D341Med (cell line): ENCODE measurements around the gene LIPC.

Source experiments
- DNase-seq: peaks from one replicate; pipeline ENCODE4 v3.0.0; 2012; ENCODE audit warnings: low spot score

The LIPC gene

DNA sequence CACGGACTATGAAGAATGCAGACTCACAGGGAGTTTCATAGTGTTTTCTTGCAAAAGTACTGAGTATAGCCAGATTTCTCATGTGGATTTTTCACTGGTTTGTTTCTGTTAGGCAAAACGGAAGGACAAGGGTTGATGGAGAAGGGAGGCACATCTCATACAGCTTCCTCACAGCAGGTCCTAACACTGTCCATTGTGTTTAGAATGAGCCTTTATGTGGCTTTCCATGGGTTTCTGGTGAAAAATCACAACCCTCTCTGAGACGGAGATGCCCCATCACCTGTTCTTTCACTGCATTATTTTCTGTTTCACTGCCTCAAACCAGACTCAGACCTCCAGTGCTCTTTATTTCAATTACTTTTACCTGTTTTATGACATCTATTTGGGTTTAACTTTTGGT is 25.0 kb upstream of the LIPC start:
- DNase-seq = no peak

DNA sequence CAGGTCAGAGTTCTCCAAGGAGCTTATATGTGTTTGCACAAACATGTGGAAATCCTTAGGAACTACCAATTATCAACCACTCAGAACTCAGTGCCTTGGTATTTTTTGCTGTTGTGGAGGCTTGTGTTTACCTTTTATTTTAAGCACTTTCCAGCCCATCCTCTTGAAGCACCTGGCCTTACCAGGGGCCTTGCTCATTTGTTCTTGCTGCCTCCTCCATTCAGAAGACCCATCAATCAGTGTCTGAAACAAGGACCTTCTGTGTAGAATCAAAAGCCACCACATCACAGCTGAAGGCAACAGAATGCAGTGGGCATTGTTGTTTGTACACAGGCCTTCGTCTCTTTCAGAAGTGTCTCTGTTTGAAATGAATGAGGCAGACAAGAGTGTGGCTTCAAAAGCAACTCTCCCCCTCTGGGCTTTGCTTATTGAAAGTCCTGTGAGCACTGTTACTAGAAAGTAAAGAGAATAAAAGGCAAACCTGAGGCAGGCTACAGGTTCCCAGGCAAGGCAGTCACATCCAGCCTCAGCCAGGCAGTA is 24.5 kb upstream of the LIPC start:
- DNase-seq = no peak

DNA sequence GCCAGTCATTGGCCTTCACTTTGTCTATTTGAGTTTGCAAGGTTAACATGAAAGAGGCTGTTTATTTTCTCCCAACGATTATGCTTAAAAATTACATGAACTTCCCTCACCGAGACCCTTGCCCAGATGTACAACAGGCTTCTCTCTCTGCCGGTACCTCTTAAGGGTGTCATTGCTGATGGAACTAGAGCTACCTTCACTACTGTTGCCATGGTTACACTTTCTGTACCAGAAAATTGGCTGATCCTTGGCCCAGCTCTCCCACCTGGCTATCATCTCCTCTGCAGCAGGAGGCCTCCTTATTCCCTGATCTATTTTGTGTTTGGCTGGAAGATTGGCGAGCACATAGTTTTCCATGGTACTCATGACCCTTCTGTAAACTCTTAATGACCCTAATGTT is 24.0 kb upstream of the LIPC start:
- DNase-seq = no peak

DNA sequence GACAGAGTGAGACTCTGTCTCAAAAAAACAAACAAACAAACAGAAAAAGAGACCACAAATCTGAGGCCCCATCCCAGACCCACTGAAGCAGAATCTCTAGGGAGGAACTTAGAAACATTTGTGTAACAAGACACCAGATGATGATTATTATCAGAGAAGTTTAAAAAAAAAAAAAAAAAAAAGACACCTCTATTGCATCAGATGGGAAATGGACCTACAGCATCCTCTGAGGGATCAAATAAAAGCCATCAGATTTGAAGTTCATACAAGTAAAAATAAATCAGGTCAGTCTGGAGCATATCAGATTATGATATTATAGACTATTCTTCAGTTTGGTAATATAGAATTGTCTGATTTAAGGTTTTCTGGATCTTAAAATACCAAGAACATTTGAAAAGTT is 21.9 kb upstream of the LIPC start:
- no peak for DNase-seq

DNA sequence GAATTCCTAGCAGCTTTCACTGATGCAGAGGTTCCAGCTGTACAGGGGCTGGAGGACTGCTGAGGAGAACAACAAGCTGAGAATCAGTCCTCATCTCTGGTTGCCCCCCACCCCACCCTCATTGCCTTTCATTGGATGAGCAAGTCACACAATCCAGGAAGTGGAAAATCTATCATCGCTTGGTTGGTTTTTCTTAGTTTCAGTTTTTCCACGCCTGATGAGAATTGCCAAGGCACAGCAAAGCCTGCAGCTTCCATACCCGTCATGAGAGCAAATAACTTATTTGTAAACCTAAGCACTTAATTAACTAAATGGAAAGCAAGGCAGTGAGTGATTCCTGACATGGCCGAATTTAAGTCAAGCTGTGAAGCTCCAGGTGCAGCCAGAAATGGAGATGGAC is 21.4 kb upstream of the LIPC start:
- no peak for DNase-seq

DNA sequence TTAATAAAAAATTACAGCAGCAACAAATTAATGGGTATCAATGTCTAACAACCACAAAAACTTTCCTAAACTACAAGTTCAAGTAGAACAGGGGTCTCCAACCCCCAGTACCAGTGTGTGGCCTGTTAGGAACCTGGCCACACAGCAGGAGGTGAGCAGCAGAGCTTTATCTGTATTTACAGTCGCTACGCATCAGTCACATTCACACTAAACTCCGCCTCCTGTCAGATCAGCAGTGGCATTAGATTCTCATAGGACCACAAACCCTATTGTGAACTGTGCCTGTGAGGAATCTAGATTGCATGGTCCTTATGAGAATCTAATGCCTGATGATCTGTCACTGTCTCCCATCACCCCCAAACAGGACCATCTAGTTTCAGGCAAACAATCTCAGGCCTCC is 18.5 kb upstream of the LIPC start:
- no peak for DNase-seq

DNA sequence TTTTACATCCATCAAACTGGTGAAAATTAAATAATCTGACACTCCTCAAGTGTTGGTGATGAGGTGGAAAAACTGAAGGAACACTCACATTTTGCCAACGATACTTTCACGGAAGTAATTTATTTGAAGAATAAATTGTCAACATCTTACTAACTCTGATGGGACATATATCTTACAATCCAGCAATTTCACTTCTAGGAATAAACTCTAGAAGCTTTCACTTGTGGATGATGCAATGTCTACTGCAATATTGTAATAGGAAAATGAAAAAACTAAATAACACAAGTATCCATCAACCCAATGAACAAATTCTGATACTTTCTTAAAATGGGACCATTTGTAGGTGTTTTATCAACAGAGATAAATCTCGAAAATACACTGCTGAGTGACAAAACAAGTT is 16.2 kb upstream of the LIPC start:
- DNase-seq = no peak

DNA sequence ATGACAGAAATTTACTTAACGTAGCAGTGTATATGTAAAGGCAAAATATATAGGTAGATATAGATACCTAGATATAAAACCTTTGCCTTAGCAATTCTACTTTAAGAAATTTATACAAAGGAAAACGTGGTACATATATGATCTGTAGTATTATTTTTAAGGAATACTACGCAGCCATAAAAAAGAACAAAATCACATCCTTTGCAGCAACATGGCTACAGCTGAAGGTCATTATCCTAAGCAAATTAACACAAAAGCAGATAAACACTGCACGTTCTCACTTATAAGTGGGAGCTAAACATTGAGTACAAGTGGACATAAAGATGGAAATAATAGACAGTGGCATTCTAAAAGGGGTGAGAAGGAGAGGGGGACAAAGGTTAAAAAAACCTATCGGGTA is 14.8 kb upstream of the LIPC start:
- no peak for DNase-seq

DNA sequence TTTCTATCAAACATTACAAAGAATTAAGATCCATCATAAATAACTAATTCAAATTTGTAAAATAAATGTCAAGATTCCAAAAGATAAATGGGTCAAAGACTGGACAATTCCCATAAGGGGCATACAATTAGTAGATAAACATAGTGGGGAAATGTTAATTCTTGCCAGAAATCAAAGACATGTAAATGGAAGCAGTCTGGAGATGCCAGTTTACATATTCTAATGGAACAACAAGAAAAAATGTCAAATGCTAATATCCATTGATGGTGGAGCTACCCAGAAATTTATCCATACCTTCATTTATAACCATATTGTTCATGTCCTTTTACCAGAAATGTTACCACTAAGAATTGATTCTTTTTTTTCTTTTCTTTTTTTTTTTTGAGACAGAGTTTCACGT is 13.7 kb upstream of the LIPC start:
- no peak for DNase-seq

DNA sequence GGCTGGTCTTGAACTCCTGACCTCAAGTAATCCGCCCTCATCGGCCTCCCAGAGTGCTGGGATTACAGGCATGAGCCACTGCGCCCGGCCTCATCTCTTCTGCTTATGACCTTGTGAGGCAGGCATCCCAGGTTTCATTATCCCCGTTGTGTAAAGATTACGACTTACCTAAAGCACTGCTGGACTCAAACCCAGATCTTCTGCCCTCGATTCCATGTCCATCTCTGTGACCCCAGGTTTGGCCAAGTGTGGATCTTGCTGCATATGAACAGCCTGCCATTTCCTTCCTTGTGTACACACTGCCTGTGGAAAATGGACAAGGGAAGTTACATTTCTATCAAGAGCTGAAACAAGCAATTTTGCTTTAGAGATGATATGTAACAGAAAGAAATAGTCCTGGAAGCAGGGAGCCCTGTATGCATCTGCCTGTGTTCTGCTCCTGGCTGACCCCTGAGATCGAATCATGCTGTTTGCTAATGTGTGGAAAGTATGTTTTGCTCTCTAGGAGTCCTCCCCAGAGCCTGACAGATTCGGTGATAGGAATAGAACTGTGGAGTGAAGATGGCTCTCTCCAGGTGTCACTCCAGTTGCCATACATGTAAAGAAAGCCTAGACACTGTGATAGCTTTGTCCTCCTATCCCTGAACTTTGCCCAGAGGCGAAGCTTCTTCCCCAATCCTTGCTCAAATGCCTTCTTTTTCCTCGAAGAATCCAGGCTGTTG is 11.8 kb upstream of the LIPC start:
- no peak for DNase-seq

DNA sequence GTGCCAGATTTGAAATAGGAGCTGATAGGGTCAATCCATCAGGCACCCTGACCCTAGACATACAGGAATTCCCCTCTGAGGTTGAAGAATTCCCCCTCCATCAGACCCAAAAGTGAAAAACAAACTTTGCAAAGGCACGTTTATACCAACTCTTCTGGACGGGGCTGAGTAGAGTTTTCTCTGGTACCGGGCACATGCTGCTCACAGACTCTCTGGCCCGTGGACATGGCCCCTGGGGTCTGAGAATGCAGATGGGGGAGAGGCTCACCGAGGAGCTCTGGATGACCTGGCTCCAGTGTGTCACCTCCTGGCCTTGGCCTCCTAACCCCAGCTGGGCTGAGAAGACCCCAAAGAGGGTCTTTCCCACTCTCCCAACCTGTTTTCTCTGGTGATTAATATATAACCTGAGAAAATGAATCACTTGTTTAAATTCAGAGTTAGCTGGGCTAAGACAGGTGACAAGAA is 11.2 kb upstream of the LIPC start:
- DNase-seq = no peak

DNA sequence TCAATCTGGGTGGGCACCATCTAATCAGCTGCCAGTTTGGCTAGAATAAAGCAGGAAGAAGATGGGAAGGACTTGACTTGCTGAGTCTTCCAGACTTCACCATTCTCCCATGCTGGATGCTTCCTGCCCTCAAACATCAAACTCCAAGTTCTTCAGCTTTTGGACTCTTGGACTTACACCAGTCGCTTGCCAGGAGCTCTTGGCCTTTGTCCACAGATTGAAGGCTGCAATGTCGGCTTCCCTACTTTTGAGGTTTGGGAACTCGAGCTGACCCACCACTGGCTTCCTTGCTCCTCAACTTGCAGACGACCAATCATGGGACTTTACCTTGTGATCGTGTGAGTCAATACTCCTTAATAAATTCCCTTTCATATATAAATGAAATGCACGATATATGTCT is 8.6 kb upstream of the LIPC start:
- no peak for DNase-seq

DNA sequence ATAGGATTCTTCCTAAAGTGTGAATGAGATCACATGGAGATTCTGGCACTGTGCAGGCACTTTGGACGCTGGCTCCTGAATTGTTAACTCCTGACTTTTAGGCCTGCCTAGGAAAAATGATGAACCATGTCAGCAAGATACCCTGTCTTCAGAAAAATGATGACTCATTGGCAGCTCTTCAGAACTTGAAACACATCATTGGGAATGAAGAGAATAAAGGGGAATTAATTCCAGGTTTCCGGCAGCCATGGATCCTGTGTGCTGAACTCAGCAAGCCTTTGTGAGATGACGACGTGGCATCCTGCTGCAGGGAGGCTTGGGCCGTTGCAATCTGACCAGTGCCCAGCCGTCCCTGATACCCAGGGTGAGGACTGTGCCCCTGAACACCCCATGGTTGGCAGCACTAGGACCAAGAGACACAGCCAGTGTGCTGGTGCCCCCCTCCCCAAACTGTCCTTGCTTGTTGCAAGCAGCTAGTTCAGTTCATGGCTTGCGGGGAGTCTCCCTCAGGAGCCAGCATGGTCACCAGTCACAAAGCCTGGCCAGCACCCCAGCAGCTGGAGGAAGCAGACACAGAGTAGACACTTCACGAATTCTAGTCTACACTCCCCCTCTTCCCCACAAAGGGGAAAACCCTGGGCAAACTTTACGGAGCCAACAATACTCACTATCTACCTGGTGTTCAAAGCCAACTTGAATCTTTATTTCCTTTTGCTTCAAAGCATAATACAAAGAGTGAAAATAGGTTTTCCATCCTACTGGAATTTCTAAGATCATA is 7.8 kb upstream of the LIPC start:
- DNase-seq = no peak

DNA sequence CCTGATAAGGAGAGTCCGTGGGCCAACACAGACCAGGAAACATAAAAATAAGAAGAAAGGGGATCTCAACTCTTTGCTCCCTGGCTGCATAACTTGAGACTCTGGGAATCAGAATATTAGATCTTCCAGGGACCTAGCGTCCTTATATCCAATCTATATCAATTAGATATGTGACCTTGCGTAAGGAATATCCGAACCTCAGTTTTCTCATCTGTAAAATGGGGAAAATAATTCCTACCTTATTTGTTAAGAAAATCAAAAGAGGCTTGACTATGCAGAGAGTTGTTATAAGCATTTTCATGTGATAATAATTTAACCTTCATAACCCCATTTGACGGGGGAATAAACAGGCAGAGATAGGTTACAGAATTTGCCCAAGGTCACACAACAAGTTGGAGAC is 7.1 kb upstream of the LIPC start:
- DNase-seq = no peak

DNA sequence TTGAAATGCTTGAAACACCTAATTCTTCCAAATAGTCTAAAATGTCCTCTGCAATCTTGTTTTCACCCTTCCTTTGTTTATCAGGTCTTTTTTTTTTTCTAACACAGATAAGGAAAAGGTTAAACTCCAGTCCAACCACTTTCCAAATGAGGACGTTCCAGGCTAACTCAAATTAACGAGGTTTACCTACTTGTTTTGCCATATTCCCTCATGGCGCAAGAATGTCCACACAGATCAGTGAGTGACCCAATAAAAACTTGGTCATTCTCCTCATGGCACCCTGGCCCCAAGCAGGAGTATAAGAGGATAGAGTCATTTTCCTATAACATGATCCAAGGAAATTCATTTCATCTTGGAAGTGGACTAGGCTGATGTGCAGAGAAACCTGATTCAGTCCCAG is 6.6 kb upstream of the LIPC start:
- DNase-seq = no peak

DNA sequence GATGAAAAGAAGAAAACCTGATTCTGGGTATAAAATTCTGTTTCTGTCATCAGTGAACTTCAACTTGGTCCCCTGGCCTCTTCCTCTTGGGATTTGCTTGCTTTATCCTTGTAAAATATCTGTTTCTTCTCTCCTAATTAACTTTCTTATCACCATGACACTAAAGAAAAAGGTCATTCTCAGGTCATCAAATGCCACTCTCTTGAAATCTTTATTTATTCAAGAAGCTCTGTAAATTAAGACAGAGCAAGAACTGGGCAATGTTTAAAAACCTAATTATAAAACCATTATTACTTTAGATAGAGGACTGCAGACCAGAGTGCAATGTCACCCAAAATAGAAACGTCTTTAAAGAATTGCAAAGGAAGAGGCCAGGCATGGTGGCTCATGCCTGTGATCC is 6.0 kb upstream of the LIPC start:
- no peak for DNase-seq

DNA sequence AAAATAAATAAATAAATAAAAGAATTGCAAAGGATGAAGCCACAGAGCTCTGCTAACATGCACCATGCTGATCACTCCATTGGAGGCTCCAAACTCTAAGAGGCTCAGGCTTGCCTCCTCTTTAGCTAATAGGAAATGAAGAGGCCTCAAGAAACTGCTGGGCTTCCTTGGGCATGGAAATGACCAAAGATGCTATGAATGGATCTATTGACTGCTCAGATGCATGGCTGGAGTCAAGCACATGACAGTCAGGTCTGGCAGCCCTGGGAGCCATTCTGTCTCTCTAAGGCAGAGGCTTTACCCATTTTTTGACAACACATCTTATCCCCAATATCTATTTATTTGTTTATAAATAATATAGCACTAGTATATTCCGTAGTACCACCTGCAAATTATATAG is 5.3 kb upstream of the LIPC start:
- no peak for DNase-seq

DNA sequence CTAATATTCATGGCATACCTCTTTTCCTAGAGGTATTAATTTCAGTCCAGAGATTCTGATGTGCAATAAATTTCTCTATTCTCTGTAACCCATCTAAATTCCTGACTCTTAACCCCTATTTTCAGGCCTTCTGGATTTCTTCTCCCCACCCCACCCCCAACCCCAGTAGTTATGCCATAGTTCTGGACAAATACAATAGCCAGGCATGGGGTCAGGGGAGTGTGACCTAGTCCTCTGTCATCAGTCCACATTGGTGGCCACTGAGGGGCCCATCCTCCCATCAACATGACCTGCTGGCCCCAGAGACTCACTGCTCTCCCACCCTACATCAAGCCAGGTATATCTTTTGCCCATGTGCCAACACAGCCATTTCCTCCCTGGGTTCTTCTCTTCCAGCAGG is 3.8 kb upstream of the LIPC start:
- DNase-seq = no peak

DNA sequence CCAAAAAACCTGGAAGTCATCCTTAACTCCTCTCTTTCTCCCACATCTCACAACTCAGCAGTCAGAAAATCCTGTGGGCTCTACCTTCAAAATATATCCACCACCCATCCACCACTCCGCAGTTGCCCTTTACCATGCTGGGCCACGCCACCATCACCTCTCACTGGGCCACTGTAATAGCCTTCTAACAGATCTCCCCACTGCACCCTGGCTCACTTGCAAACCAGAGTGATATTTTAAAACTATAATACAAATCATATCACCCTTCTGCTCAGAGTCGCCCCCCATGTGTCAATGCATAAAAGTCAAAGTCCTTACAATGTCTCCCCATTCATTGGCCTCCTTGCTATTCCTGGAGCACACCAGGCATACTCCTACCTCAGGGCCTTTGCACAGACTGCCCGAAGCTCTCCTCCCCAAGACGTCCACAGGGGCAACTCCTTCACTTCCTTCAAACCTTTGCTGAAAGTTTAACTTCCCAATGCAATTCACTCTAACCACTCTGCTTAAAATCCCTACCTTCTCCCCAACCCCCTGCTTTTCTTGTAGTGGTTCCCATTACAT is 1.5 kb upstream of the LIPC start:
- no peak for DNase-seq

DNA sequence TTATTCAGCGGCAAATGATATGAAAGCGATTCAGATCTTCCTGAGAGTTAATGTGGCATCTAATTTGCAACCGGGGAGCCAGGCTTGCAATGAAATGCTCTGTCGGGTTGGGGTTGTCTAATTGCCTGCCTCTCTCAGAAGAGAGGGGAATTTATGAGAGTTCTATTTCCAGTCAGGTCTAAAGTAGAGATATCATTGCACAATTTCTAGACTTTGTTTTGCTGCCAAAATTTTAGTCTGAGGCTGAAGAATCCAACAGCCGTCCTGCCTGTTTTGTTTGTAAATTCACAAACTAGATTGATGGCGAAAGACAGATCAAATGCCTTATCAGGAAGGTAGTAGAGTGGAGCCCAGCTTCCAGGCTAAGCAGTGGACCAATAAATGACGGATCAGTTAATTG is 610 bp downstream of the LIPC start:
- DNase-seq = no peak

DNA sequence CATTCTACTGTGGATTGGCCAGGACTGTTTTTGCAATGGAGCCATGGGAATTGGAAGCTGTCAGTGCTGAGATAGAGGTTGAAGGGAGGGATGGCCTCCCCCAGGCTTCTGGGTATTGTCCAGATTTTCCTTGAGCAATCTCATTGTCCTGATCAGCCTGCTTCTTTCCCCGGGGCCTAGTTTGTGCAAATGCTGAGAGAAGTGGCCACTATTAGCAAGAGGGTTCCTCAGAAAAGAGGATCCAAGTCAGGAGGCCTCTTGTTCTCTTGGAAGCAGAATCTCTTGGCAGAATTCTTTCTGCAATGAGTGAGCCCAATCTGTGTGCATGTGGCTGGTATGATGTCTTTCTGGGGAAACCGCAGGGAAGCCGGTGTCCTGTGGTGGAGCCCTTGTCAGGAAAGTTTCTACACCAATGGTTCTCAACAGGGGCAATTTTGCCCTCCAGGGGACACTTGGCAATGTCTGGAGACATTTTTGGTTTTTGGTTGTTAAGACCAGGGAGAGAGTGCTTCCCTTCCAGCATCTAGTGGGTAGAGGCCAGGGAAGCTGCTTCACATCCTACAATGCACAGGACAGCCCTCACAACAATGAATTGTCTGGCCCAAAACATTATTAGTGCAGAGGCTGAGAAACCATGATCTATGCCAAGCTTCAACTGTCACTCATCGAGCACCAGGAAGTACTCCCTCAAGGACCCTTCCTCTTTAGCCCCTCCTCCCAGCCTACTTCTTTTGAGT is 2.0 kb downstream of the LIPC start:
- no peak for DNase-seq

DNA sequence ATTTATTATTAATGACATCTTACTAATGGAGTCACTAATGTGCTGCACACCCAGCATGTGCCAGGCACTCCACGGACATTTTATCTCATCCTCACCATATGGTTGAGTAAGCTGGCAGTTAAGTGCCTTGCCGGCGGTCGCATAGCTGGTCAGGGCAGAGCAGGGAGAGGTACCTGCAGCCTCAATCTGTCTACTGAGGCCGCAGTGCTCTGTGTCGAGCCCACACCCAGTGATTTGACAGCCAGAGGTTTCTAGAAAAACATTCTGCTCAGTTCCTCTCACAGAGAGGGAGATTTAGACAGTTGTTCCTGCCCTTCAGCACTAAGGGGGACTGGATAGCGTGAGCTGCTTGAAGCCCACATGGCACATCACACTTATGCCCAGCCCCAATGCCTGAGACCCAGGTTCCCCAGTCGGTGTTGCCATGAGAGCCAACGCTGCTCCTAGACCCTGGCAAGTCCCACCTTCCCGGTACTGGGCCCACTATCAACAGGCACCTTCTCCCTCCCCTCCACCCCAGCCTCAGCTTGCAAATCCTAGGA is 2.6 kb downstream of the LIPC start:
- no peak for DNase-seq
